ENCODE results near the gene TFB1M. TPM values are rescaled to one million over a fixed set of nuclear protein-coding genes. Genes with fewer than 3 reads are reported as not detected.

The TFB1M gene
- polyA plus RNA-seq, 3 donors: 16.0 to 18.8 (median 17.0) TPM

GRCh38 chr6:155267411-155267810 lies 46.9 kb downstream of the TFB1M start:
- no peak for DNase-seq (ENCODE audit: low read depth in 3 of 3, low spot score in 2 of 3)

- no peak for DNase-seq (ENCODE audit: low read depth in 3 of 3, low spot score in 2 of 3)
Measured at GRCh38 chr6:155265843-155266535, 48.3 kb downstream of the TFB1M start.

- no peak for DNase-seq (ENCODE audit: low read depth in 3 of 3, low spot score in 2 of 3)
Measured at GRCh38 chr6:155264693-155265320, 49.5 kb downstream of the TFB1M start.

- no peak for DNase-seq (ENCODE audit: low read depth in 3 of 3, low spot score in 2 of 3)
Measured at GRCh38 chr6:155263373-155264063, 50.8 kb downstream of the TFB1M start, which contains the start of gene CLDN20. Gene CLDN20 (plus strand): TSS chr6:155264013. CDS start chr6:155275720, 11,707 bp downstream.

- no peak for DNase-seq (ENCODE audit: low read depth in 3 of 3, low spot score in 2 of 3)
Measured at GRCh38 chr6:155262655-155263054, 51.6 kb downstream of the TFB1M start.

GRCh38 chr6:155261111-155261900 lies 53.0 kb downstream of the TFB1M start:
- DNase-seq (ENCODE audit: low read depth in 3 of 3, low spot score in 2 of 3): no peak

- DNase-seq (ENCODE audit: low read depth in 3 of 3, low spot score in 2 of 3): no peak
Measured at GRCh38 chr6:155260686-155261085, 53.6 kb downstream of the TFB1M start.

- no peak for DNase-seq (ENCODE audit: low read depth in 3 of 3, low spot score in 2 of 3)
Measured at GRCh38 chr6:155259897-155260296, 54.4 kb downstream of the TFB1M start.

GRCh38 chr6:155259204-155259603 lies 55.1 kb downstream of the TFB1M start:
- no peak for DNase-seq (ENCODE audit: low read depth in 3 of 3, low spot score in 2 of 3)

GRCh38 chr6:155257796-155258195 lies 56.5 kb downstream of the TFB1M start:
- no peak for DNase-seq (ENCODE audit: low read depth in 3 of 3, low spot score in 2 of 3)

GRCh38 chr6:155256122-155256795 lies 58.0 kb downstream of the TFB1M start:
- DNase-seq (ENCODE audit: low read depth in 3 of 3, low spot score in 2 of 3): no peak

GRCh38 chr6:155254139-155254538 lies 60.1 kb downstream of the TFB1M start:
- DNase-seq (ENCODE audit: low read depth in 3 of 3, low spot score in 2 of 3): no peak

GRCh38 chr6:155253337-155253736 lies 60.9 kb downstream of the TFB1M start:
- DNase-seq (ENCODE audit: low read depth in 3 of 3, low spot score in 2 of 3): no peak

GRCh38 chr6:155252581-155252980 lies 61.7 kb downstream of the TFB1M start:
- no peak for DNase-seq (ENCODE audit: low read depth in 3 of 3, low spot score in 2 of 3)

GRCh38 chr6:155250701-155251381 lies 63.4 kb downstream of the TFB1M start:
- DNase-seq (ENCODE audit: low read depth in 3 of 3, low spot score in 2 of 3): no peak

GRCh38 chr6:155248008-155249001 lies 66.0 kb downstream of the TFB1M start:
- peak in 2 of 3 donors; percentile 16 to 38 for DNase-seq (ENCODE audit: low read depth in 3 of 3, low spot score in 2 of 3)

- DNase-seq (ENCODE audit: low read depth in 3 of 3, low spot score in 2 of 3): no peak
Measured at GRCh38 chr6:155247618-155248007, 66.7 kb downstream of the TFB1M start.

- DNase-seq (ENCODE audit: low read depth in 3 of 3, low spot score in 2 of 3): no peak
Measured at GRCh38 chr6:155246825-155247224, 67.5 kb downstream of the TFB1M start.

GRCh38 chr6:155245831-155246230 lies 68.5 kb downstream of the TFB1M start:
- DNase-seq (ENCODE audit: low read depth in 3 of 3, low spot score in 2 of 3): no peak

Data from right renal cortex interstitium (tissue), 3 donors.